DOHH2 (cell line): ENCODE data around the gene MED13L.

Experiments used
- H3F3A ChIP-seq: fragments of 200-600 bp; sonication (generic), shearing (Covaris generic); 2 replicates; pipeline ENCODE4 v1.6.0; 2016; ENCODE audit warnings: antibody characterized with exemption, mild to moderate bottlenecking; ENCODE audit not compliant: control insufficient read depth, insufficient read depth
- H3K27ac ChIP-seq: fragments of 200-600 bp; sonication (generic); 2 replicates; pipeline ENCODE4 v1.5.1; 2014; ENCODE audit warnings: low read depth, mild to moderate bottlenecking, low read length, moderate library complexity
- H3K27me3 ChIP-seq: fragments of 200-600 bp; sonication (generic); 2 replicates; pipeline ENCODE4 v1.6.1; 2014; ENCODE audit warnings: mild to moderate bottlenecking, low read length, mixed read lengths; ENCODE audit not compliant: control insufficient read depth
- H3K36me3 ChIP-seq: fragments of 200-600 bp; sonication (generic); 2 replicates; pipeline ENCODE4 v1.6.1; 2014; ENCODE audit warnings: mild to moderate bottlenecking, low read length, moderate library complexity, mixed read lengths; ENCODE audit not compliant: control insufficient read depth
- H3K4me1 ChIP-seq: fragments of 200-600 bp; sonication (generic); 2 replicates; pipeline ENCODE4 v1.6.1; 2014; ENCODE audit warnings: mild to moderate bottlenecking, low read length, mixed read lengths; ENCODE audit not compliant: control insufficient read depth
- H3K4me2 ChIP-seq: fragments of 200-600 bp; sonication (generic); 2 replicates; pipeline ENCODE4 v1.6.0; 2014; ENCODE audit warnings: mild to moderate bottlenecking, low read length, moderate library complexity
- H3K4me3 ChIP-seq: fragments of 200-600 bp; sonication (generic); 2 replicates; pipeline ENCODE4 v1.5.1; 2014; ENCODE audit warnings: mild to moderate bottlenecking, low read length, mixed read lengths
- H3K79me2 ChIP-seq: fragments of 200-600 bp; sonication (generic); 2 replicates; pipeline ENCODE4 v1.6.1; 2014; ENCODE audit warnings: mild to moderate bottlenecking, low read length, mixed read lengths; ENCODE audit not compliant: control insufficient read depth
- H3K9me2 ChIP-seq: fragments of 200-600 bp; sonication (generic); replicated peaks from 2 replicates; pipeline ENCODE4 v1.6.1; 2014; ENCODE audit warnings: mild to moderate bottlenecking, low read length, mixed read lengths; ENCODE audit not compliant: control insufficient read depth
- H3K9me3 ChIP-seq: fragments of 200-600 bp; sonication (generic); 2 replicates; pipeline ENCODE4 v1.6.1; 2014; ENCODE audit warnings: antibody characterized with exemption, low read length, mixed read lengths; ENCODE audit not compliant: control insufficient read depth, insufficient read depth
- H4K20me1 ChIP-seq: fragments of 200-600 bp; sonication (generic); 2 replicates; pipeline ENCODE4 v1.6.0; 2014; ENCODE audit warnings: low read depth, mild to moderate bottlenecking, antibody characterized with exemption, low read length, moderate library complexity; ENCODE audit not compliant: control insufficient read depth, insufficient read depth
- CTCF ChIP-seq: fragments of 200-600 bp; sonication (generic); IDR thresholded peaks from one replicate; pipeline ENCODE4 v1.5.1; 2014; ENCODE audit warnings: antibody characterized with exemption, mild to moderate bottlenecking, low read depth, low read length; ENCODE audit not compliant: poor library complexity, severe bottlenecking
- EZH2phosphoT487 ChIP-seq: fragments of 200-600 bp; sonication (generic); IDR thresholded peaks from 2 replicates; pipeline ENCODE4 v1.6.1; 2017; ENCODE audit warnings: borderline replicate concordance, mild to moderate bottlenecking, antibody characterized with exemption, low read length, moderate library complexity, mixed read lengths

MED13L gene

GRCh38 chr12:115998794-115999478, 278.6 kb downstream of the MED13L start:
- Histone ChIP-seq H3K36me3 (no peaks in the 10 kb centered on the region; the same call in 1 of the 2 replicates), H3K4me3 (no peak overlapping the region)

GRCh38 chr12:115998119-115998633, 279.3 kb downstream of the MED13L start:
- no peaks in the 10 kb centered on the region for H3K27me3 ChIP-seq
- peak; percentile 78 for TF ChIP-seq CTCF
- TF ChIP-seq EZH2phosphoT487 = no peak
- no peaks in the 10 kb centered on the region for H3K9me2 ChIP-seq
- H3K9me3 ChIP-seq = no peaks in the 10 kb centered on the region
- H4K20me1 ChIP-seq = no peaks in the 10 kb centered on the region
- H3K79me2 ChIP-seq = no peaks in the 10 kb centered on the region
- H3K4me3 ChIP-seq = no peak overlapping the region
- no peak overlapping the region for H3K4me2 ChIP-seq
- H3K4me1 ChIP-seq = no peaks in the 10 kb centered on the region
- H3K36me3 ChIP-seq = no peaks in the 10 kb centered on the region; the same call in 1 of the 2 replicates
- H3K27ac ChIP-seq = no peak overlapping the region
- no peaks in the 10 kb centered on the region for H3F3A ChIP-seq

More at GRCh38 chr12:115998794-115999478, 278.6 kb downstream of the MED13L start:
- H3K27me3 ChIP-seq = no peaks in the 10 kb centered on the region
- H3K4me2 ChIP-seq = no peak overlapping the region
- no peaks in the 10 kb centered on the region for H3K79me2 ChIP-seq
- no peak overlapping the region for H3K27ac ChIP-seq
- no peaks in the 10 kb centered on the region for H3K9me2 ChIP-seq
- no peaks in the 10 kb centered on the region for H3K9me3 ChIP-seq
- TF ChIP-seq CTCF = no peak
- no peak for TF ChIP-seq EZH2phosphoT487
- no peaks in the 10 kb centered on the region for H3F3A ChIP-seq
- no peaks in the 10 kb centered on the region for H4K20me1 ChIP-seq
- H3K4me1 ChIP-seq = no peaks in the 10 kb centered on the region

GRCh38 chr12:115993737-115994136, 283.8 kb downstream of the MED13L start:
- Histone ChIP-seq H3K9me2 (no peaks in the 10 kb centered on the region), H3K36me3 (peaks cover 14% of the 10 kb centered on the region; the same call in 1 of the 2 replicates), H3K27ac (no peak overlapping the region), H3F3A (no peaks in the 10 kb centered on the region), H3K79me2 (no peaks in the 10 kb centered on the region), H3K4me2 (no peak overlapping the region), H3K9me3 (no peaks in the 10 kb centered on the region), H3K4me3 (no peak overlapping the region), H4K20me1 (0 out of 2 replicates have a peak, but pooled peaks cover 1% of the 10 kb centered on the region), H3K4me1 (no peaks in the 10 kb centered on the region), H3K27me3 (no peaks in the 10 kb centered on the region)
- TF ChIP-seq EZH2phosphoT487 (no peak), CTCF (no peak)
